T-cell (primary cell): ENCODE data around the gene FBXL13. TPM values are rescaled to one million over a fixed set of nuclear protein-coding genes. Genes with fewer than 3 reads are reported as not detected.
"Not testable (repeated sequence)": the region's sequence is repeated elsewhere in the genome, so short reads cannot be mapped to it uniquely, and the experiment has no call there.

Experiments
- ATAC-seq, 4 experiments: fragments of 200-7000 bp in 3 of 4; fragments of 150-1000 bp in 1 of 4; cut with Tn5 transposase; replicated peaks in 1 of 4; 1 replicate in 3 of 4; 2 replicates in 1 of 4; pipeline ENCODE4 v1.10.0; 2021; ENCODE audit warnings: moderate library complexity in 3 of 4, mild to moderate bottlenecking in 2 of 4, moderate number of reproducible peaks in 1 of 4
- CTCF ChIA-PET, 2 donors: fragments of 300-600 bp; sonication (Branson Sonifier 250); formaldehyde crosslinking; loops; one replicate each; lab custom pipeline; 2022; ENCODE audit warnings: antibody characterized with exemption in 2 of 2; lab: Charles Lee
- POLR2A ChIA-PET, 2 donors: fragments of 300-600 bp; sonication (Branson Sonifier 250); formaldehyde crosslinking; loops; one replicate each; lab custom pipeline; 2022; ENCODE audit warnings: antibody characterized with exemption in 2 of 2; lab: Charles Lee
- DNase-seq, 35 experiments: peaks; one replicate each; pipeline versions ENCODE4 v3.0.0 to v3.0.0-alpha.2; 2013 to 2023
- H3K27ac ChIP-seq: one replicate; pipeline ENCODE4 v1.5.1; 2013; ENCODE audit warnings: low read length
- H3K27me3 ChIP-seq, 2 experiments: replicated peaks in 1 of 2; 1 replicate in 1 of 2; 2 replicates in 1 of 2; pipeline versions ENCODE4 v1.6.1 to v1.7.0; 2013; ENCODE audit warnings: low read length in 1 of 2, mixed read lengths in 1 of 2; ENCODE audit not compliant: control insufficient read depth in 2 of 2, insufficient read depth in 2 of 2; ENCODE audit errors: extremely low read depth in 1 of 2
- H3K36me3 ChIP-seq, 2 donors: 1 replicate in 1 of 2; 2 replicates in 1 of 2; pipeline versions ENCODE4 v1.6.1 to v1.7.0; 2013; ENCODE audit warnings: low read length in 1 of 2; ENCODE audit not compliant: control insufficient read depth in 2 of 2, insufficient read depth in 1 of 2; ENCODE audit errors: extremely low read depth in 1 of 2
- H3K4me1 ChIP-seq, 2 experiments: 1 replicate in 1 of 2; 2 replicates in 1 of 2; pipeline versions ENCODE4 v1.6.1 to v1.7.0; 2013; ENCODE audit warnings: low read length in 2 of 2, mixed read lengths in 1 of 2; ENCODE audit not compliant: insufficient read depth in 2 of 2, control insufficient read depth in 1 of 2; ENCODE audit errors: extremely low read depth in 1 of 2
- H3K4me3 ChIP-seq, 2 donors: 1 replicate in 1 of 2; 2 replicates in 1 of 2; pipeline versions ENCODE4 v1.5.1 to v1.7.0; 2013; ENCODE audit warnings: mild to moderate bottlenecking in 2 of 2, low read length in 1 of 2, moderate library complexity in 1 of 2; ENCODE audit not compliant: control insufficient read depth in 1 of 2; ENCODE audit errors: extremely low read depth in 1 of 2
- H3K9me3 ChIP-seq: 2 replicates; pipeline ENCODE4 v1.7.0; 2013
- H3K27ac Mint-ChIP-seq, 2 donors: one replicate each; pipeline ENCODE4 v1.8.0; 2020 to 2021; ENCODE audit warnings: mild to moderate bottlenecking in 2 of 2, mixed read lengths in 2 of 2
- H3K27me3 Mint-ChIP-seq, 2 donors: one replicate each; pipeline ENCODE4 v1.8.0; 2021 to 2022; ENCODE audit warnings: mixed read lengths in 2 of 2
- H3K36me3 Mint-ChIP-seq: one replicate; pipeline ENCODE4 v1.8.0; 2021; ENCODE audit warnings: mixed read lengths
- H3K4me1 Mint-ChIP-seq, 3 donors: one replicate each; pipeline ENCODE4 v1.8.0; 2020 to 2022; ENCODE audit warnings: mixed read lengths in 3 of 3, mild to moderate bottlenecking in 1 of 3
- H3K4me3 Mint-ChIP-seq, 3 donors: one replicate each; pipeline ENCODE4 v1.8.0; 2020 to 2022; ENCODE audit warnings: mild to moderate bottlenecking in 3 of 3, mixed read lengths in 3 of 3, moderate library complexity in 3 of 3
- H3K9me3 Mint-ChIP-seq, 3 donors: one replicate each; pipeline ENCODE4 v1.8.0; 2020 to 2022; ENCODE audit warnings: mixed read lengths in 3 of 3
- WGBS: methylation state at CpG from one replicate; pipeline ENCODE4 v1.1.5; 2013; ENCODE audit warnings: missing lambda C conversion rate; ENCODE audit not compliant: insufficient coverage; 5-methylcytosine and 5-hydroxymethylcytosine counted together
- total RNA-seq, 35 experiments: library from RNA in 6 of 35; stranded (reverse) in 6 of 35; fragments of 120-200 nt in 1 of 35; gene quantifications; one replicate each; pipeline versions ENCODE4 v1.2.1 to v1.2.4 and lab custom pipeline; 2013 to 2026

FBXL13 gene
- total RNA-seq, 5 donors from 2014 or later (not counting 1 experiment from before 2014, with no cell fraction given), result 1.3 to 2.7 (median 1.4) TPM

GRCh38 chr7:102902052-102902451 is 172.5 kb downstream of the FBXL13 start:
- H3K27ac Mint-ChIP-seq, H3K36me3 Mint-ChIP-seq, H3K4me1 Mint-ChIP-seq, H3K4me3 Mint-ChIP-seq, H3K27ac ChIP-seq, H3K9me3 ChIP-seq, H3K27me3 Mint-ChIP-seq, H3K4me1 ChIP-seq, ATAC-seq, POLR2A ChIA-PET, H3K36me3 ChIP-seq, H3K4me3 ChIP-seq, H3K27me3 ChIP-seq, CTCF ChIA-PET, DNase-seq: not testable (repeated sequence)
- H3K9me3 Mint-ChIP-seq, result peaks cover 4 to 14% (median 6%) of the 10 kb centered on the region in 3 donors
- WGBS, result no CpG with 5 or more reads among the region's 2 CpGs

DNA sequence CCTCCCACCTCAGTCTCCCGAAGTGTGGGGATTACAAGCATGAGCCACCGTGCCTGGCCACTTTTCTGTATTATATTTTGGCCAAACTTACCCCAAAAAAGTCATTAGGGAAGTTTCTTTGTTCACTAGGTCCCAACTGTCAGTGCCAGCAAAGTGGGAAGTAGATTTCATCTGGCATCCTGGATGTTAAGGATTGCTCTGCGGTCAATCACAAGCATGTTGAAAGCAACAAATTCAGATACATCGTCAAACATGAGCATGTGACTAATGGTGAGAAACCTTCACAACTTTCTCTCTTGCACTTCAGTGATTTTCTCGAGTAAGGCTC is 176.1 kb downstream of the FBXL13 start:
- WGBS, result no CpG with 5 or more reads among the region's 5 CpGs
- Mint-ChIP-seq H3K9me3 (peaks cover 0 to 4% (median 2%) of the 10 kb centered on the region in 3 donors), H3K27ac (no peak overlapping the region), H3K36me3 (no peaks in the 10 kb centered on the region), H3K4me3 (no peak overlapping the region), H3K4me1 (no peaks in the 10 kb centered on the region), H3K27me3 (no peaks in the 10 kb centered on the region)
- ChIA-PET CTCF (no interaction called here), POLR2A (no interaction called here)
- H3K27ac ChIP-seq, result no peak overlapping the region
- no peak for ATAC-seq
- DNase-seq, result no peak
- no peaks in the 10 kb centered on the region for H3K27me3 ChIP-seq
- H3K9me3 ChIP-seq, result no peaks in the 10 kb centered on the region
- no peaks in the 10 kb centered on the region for H3K4me1 ChIP-seq
- H3K36me3 ChIP-seq, result no peaks in the 10 kb centered on the region
- no peak overlapping the region for H3K4me3 ChIP-seq

GRCh38 chr7:102897856-102898531 is 176.6 kb downstream of the FBXL13 start:
- POLR2A ChIA-PET, result interaction anchor here in 1 of 2 donors (0.6 kb wide), 1 partner anchor 16 kb away, joined by 3 read pairs; no protein-coding TSS in a partner anchor

GRCh38 chr7:102897211-102897631 is 177.4 kb downstream of the FBXL13 start:
- ChIA-PET POLR2A (interaction anchor here in 1 of 2 donors (0.6 kb wide), 1 partner anchor 17 kb away, joined by 3 read pairs; no protein-coding TSS in a partner anchor), CTCF (no interaction called here)
- H3K27me3 Mint-ChIP-seq, result no peaks in the 10 kb centered on the region
- no peak for DNase-seq
- H3K9me3 Mint-ChIP-seq, result no peaks in the 10 kb centered on the region
- Histone ChIP-seq H3K27me3 (no peaks in the 10 kb centered on the region), H3K9me3 (no peaks in the 10 kb centered on the region), H3K4me1 (no peaks in the 10 kb centered on the region), H3K27ac (no peak overlapping the region), H3K36me3 (no peaks in the 10 kb centered on the region), H3K4me3 (no peak overlapping the region)
- no peaks in the 10 kb centered on the region for H3K36me3 Mint-ChIP-seq
- H3K4me3 Mint-ChIP-seq, result no peak overlapping the region
- no CpG with 5 or more reads among the region's 2 CpGs for WGBS
- no peaks in the 10 kb centered on the region for H3K4me1 Mint-ChIP-seq
- ATAC-seq, result no peak
- no peak overlapping the region for H3K27ac Mint-ChIP-seq

More at GRCh38 chr7:102897856-102898531, 176.6 kb downstream of the FBXL13 start:
- no peaks in the 10 kb centered on the region for H3K9me3 Mint-ChIP-seq
- no peak overlapping the region for H3K27ac Mint-ChIP-seq
- no peaks in the 10 kb centered on the region for H3K4me1 ChIP-seq
- no peaks in the 10 kb centered on the region for H3K27me3 Mint-ChIP-seq
- H3K4me3 Mint-ChIP-seq, result no peak overlapping the region
- no peaks in the 10 kb centered on the region for H3K36me3 ChIP-seq
- no peaks in the 10 kb centered on the region for H3K27me3 ChIP-seq
- ATAC-seq (no peak), DNase-seq (no peak)
- 100% methylated on average over 2 of the region's 5 CpGs for WGBS
- CTCF ChIA-PET, result no interaction called here
- no peaks in the 10 kb centered on the region for H3K36me3 Mint-ChIP-seq
- no peaks in the 10 kb centered on the region for H3K4me1 Mint-ChIP-seq
- no peaks in the 10 kb centered on the region for H3K9me3 ChIP-seq
- H3K4me3 ChIP-seq, result no peak overlapping the region
- no peak overlapping the region for H3K27ac ChIP-seq

GRCh38 chr7:102896585-102896984 is 178.0 kb downstream of the FBXL13 start:
- H3K36me3 Mint-ChIP-seq, result no peaks in the 10 kb centered on the region
- no peaks in the 10 kb centered on the region for H3K36me3 ChIP-seq
- H3K27me3 Mint-ChIP-seq, result no peaks in the 10 kb centered on the region
- H3K4me1 Mint-ChIP-seq, result no peaks in the 10 kb centered on the region
- H3K4me1 ChIP-seq, result no peaks in the 10 kb centered on the region
- no peak overlapping the region for H3K4me3 Mint-ChIP-seq
- ChIA-PET POLR2A (no interaction called here), CTCF (no interaction called here)
- ATAC-seq (no peak), DNase-seq (no peak)
- H3K27ac Mint-ChIP-seq, result no peak overlapping the region
- H3K4me3 ChIP-seq, result no peak overlapping the region
- no peak overlapping the region for H3K27ac ChIP-seq
- no peaks in the 10 kb centered on the region for H3K27me3 ChIP-seq
- no peaks in the 10 kb centered on the region for H3K9me3 ChIP-seq
- no peaks in the 10 kb centered on the region for H3K9me3 Mint-ChIP-seq

GRCh38 chr7:102895602-102896001 is 179.0 kb downstream of the FBXL13 start:
- Histone ChIP-seq H3K4me3 (no peak overlapping the region), H3K27me3 (no peaks in the 10 kb centered on the region), H3K36me3 (no peaks in the 10 kb centered on the region), H3K27ac (no peak overlapping the region), H3K9me3 (no peaks in the 10 kb centered on the region), H3K4me1 (no peaks in the 10 kb centered on the region)
- no peak overlapping the region for H3K27ac Mint-ChIP-seq
- CTCF ChIA-PET, result no interaction called here
- ATAC-seq (no peak), DNase-seq (no peak)
- no peaks in the 10 kb centered on the region for H3K36me3 Mint-ChIP-seq
- 33% methylated on average over 1 of the region's 3 CpGs for WGBS
- H3K4me3 Mint-ChIP-seq, result no peak overlapping the region
- no peaks in the 10 kb centered on the region for H3K27me3 Mint-ChIP-seq
- H3K4me1 Mint-ChIP-seq, result no peaks in the 10 kb centered on the region
- POLR2A ChIA-PET, result no interaction called here
- no peaks in the 10 kb centered on the region for H3K9me3 Mint-ChIP-seq
